COR-L47 (cell line): ENCODE measurements around the gene HSF2BP.
"Not testable (repeated sequence)": the region's sequence is repeated elsewhere in the genome, so short reads cannot be mapped to it uniquely, and the experiment has no call there.

Source experiments
- DNase-seq: peaks from one replicate; lab custom pipeline; 2025; lab: John Stamatoyannopoulos, UW

Gene HSF2BP

GRCh38 chr21:43516860-43517627 lies 142.2 kb downstream of the HSF2BP start:
- not testable (repeated sequence) for DNase-seq

DNA sequence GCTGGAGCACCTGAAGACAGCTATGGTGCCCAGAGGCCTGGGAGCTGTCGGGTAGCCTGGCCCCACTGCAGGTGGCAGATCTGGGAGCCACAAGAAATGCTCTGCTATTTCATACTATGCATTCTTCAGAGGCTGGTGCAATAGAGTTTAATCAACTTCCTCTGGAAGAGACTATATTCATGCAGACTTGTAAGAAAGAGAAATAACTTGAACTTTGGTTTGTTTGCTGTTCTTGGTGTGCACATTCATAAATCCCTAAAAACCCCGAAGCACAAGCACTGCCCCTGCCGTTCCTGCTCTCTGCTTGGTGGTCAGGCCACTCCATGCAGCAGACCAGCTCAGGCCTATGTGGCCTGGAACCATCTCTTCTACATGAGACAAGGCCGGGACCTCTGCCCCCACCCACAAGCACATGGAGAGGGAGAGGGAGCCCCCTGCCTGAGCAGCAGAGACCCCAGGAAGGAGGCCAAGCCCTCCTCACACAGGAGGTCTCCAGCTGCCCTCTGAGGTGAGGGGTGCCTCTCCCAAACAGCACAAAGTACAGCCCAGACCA lies 142.9 kb downstream of the HSF2BP start:
- DNase-seq = not testable (repeated sequence)

- DNase-seq = not testable (repeated sequence)
Observed at GRCh38 chr21:43514834-43515233, 144.5 kb downstream of the HSF2BP start.

GRCh38 chr21:43513023-43513422 lies 146.3 kb downstream of the HSF2BP start:
- not testable (repeated sequence) for DNase-seq

DNA sequence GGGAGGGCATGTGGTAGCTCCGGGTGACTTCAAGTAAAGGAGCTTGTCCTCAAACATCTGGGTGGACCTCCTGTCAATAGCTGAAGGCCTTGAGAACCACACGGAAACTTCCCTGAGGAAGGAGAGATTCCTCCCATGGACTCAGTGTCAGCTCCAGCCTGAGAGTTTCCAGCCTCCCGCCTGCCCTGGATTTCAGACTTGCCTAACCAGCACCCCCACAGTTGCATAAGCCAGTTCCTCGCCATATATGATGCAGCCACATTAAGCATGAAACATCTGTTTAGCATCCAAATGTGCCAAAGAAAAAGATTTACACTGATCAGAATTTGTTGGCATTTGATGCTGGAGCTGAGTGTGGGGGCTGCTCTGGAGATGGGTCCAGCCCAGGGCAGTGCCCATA lies 148.1 kb downstream of the HSF2BP start:
- not testable (repeated sequence) for DNase-seq

- DNase-seq = not testable (repeated sequence)
Observed at GRCh38 chr21:43510669-43511068, 148.6 kb downstream of the HSF2BP start.

GRCh38 chr21:43503892-43504291 lies 155.4 kb downstream of the HSF2BP start:
- DNase-seq = not testable (repeated sequence)

GRCh38 chr21:43503075-43503750 lies 156.1 kb downstream of the HSF2BP start:
- not testable (repeated sequence) for DNase-seq

GRCh38 chr21:43502407-43503071 lies 156.7 kb downstream of the HSF2BP start:
- not testable (repeated sequence) for DNase-seq

DNA sequence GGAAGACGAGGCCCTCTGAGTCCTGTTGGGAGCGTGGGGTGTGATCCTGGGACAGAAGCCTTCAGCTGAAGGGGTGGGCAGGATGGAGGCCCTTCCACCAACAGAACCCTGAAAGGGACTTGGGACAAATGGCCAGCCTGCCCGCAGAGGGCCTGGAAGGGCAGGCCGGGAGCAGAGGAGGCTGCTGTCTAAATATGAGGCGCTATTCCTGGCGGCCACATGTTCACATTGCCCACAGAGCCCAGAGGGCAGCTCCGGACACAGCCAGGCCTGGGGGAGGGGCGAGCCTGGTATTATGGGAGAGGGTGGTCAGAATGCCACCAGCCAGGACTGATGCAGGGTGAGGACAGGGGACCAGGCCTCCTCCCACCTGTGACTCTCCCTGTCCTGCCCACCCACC lies 160.4 kb downstream of the HSF2BP start:
- DNase-seq = not testable (repeated sequence)

DNA sequence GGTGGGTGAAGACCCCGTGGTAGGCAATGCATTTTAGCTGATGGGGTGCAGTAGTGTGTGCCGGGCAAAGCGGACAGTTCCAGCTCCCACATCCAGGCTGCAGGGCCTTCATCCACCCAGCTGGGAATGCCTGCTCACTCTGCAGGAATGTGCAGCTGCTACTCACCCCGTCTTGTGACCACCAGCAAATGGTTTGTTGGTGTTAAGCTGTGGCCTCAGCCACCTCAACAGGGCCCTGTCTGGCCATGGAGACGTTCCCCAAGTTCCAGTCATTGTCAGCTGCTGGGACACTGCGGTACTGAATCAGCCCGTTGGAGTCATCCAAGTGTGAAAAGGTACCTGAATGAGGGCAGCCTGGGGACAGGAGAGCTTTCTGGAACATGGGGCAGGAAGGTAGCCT lies 161.2 kb downstream of the HSF2BP start:
- DNase-seq = not testable (repeated sequence)

GRCh38 chr21:43494279-43495012 lies 164.8 kb downstream of the HSF2BP start:
- DNase-seq = not testable (repeated sequence)

GRCh38 chr21:43493471-43493870 lies 165.8 kb downstream of the HSF2BP start:
- DNase-seq = not testable (repeated sequence)

DNA sequence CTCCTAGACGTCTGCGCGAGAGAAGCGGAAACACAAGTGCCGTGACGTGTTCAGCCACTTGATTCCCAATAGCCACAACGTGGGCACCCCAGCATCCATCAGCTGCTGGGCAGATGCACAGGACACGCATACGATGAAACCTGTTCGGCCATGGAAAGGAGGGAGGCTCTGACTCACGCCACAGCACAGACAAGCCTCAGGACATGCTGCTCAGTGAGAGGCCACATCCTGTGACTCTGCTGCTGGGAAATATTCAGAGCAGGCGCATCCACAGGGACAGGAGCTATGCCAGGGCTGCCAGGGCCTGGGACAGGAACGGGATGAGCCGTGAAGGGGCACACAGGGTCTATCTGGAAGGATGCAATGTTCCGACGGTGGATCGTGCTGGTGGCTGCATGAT lies 171.1 kb downstream of the HSF2BP start:
- not testable (repeated sequence) for DNase-seq

GRCh38 chr21:43486051-43486450 lies 173.2 kb downstream of the HSF2BP start:
- not testable (repeated sequence) for DNase-seq

DNA sequence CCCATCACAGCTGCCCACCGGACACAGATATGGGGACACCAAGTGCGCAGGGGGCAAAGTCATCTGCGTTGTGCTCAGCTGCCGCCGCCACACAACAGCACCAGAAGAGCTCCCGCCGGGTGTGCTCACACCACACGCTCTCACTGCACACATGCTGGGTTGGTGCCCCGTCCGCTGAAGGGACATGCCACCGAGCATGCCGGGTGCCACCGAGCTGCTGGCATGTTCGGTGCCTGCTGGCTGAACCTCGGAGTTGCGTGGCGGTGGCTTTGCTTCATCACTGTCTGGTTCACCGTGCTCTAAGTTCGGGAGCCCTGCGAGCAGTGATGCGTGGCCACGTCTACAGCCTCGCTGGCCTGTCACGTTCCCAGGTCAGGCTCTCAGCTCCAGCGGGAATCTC lies 174.3 kb downstream of the HSF2BP start:
- DNase-seq = not testable (repeated sequence)

- DNase-seq = not testable (repeated sequence)
Observed at GRCh38 chr21:43479197-43479596, 180.1 kb downstream of the HSF2BP start.
